Measurements from ENCODE around the gene NOL12.

DNA sequence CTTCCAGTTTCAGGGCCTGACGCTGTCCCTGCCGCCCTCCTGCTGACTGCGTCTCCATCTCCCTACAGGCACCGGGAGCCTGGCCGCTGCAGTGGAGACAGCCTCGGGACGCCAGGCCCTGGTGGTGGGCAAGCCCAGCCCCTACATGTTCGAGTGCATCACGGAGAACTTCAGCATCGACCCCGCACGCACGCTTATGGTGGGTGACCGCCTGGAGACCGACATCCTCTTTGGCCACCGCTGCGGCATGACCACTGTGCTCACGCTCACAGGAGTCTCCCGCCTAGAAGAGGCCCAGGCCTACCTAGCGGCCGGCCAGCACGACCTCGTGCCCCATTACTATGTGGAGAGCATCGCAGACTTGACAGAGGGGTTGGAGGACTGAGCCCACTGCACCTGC, 20.7 kb upstream of the NOL12 start:
- TF ChIP-seq CTCF (IDR thresholded peaks at IDR 0.05 in 2 of 3, conservative IDR thresholded peaks at IDR 0.05 in 1 of 3; ENCODE audit: borderline replicate concordance in 1 of 3, insufficient read depth in 1 of 3, low read depth in 2 of 3, low read length in 2 of 3) (no peak), SIN3A (IDR thresholded peaks at IDR 0.05; ENCODE audit: low read depth) (no peak), RAD21 (IDR thresholded peaks at IDR 0.05; ENCODE audit: low read depth) (no peak), POLR2AphosphoS5 (IDR thresholded peaks at IDR 0.05; ENCODE audit: low read depth, low read length) (no peak), EZH2 (IDR thresholded peaks at IDR 0.05) (no peak), CBX3 (IDR thresholded peaks at IDR 0.05; ENCODE audit: low read depth) (no peak), JUND (IDR thresholded peaks at IDR 0.05) (no peak), POLR2A (IDR thresholded peaks at IDR 0.05; ENCODE audit: borderline replicate concordance, extremely low read depth, insufficient read depth, insufficient read length) (no peak), TCF7L2 (IDR thresholded peaks at IDR 0.05; ENCODE audit: borderline replicate concordance, extremely low read depth, insufficient read depth, insufficient read length) (no peak), YY1 (IDR thresholded peaks at IDR 0.05; ENCODE audit: extremely low read depth, insufficient replicate concordance, low read depth, low read length) (no peak), CEBPB (IDR thresholded peaks at IDR 0.05; ENCODE audit: low read depth) (no peak)
- TF ChIP-seq, protein P1, sequence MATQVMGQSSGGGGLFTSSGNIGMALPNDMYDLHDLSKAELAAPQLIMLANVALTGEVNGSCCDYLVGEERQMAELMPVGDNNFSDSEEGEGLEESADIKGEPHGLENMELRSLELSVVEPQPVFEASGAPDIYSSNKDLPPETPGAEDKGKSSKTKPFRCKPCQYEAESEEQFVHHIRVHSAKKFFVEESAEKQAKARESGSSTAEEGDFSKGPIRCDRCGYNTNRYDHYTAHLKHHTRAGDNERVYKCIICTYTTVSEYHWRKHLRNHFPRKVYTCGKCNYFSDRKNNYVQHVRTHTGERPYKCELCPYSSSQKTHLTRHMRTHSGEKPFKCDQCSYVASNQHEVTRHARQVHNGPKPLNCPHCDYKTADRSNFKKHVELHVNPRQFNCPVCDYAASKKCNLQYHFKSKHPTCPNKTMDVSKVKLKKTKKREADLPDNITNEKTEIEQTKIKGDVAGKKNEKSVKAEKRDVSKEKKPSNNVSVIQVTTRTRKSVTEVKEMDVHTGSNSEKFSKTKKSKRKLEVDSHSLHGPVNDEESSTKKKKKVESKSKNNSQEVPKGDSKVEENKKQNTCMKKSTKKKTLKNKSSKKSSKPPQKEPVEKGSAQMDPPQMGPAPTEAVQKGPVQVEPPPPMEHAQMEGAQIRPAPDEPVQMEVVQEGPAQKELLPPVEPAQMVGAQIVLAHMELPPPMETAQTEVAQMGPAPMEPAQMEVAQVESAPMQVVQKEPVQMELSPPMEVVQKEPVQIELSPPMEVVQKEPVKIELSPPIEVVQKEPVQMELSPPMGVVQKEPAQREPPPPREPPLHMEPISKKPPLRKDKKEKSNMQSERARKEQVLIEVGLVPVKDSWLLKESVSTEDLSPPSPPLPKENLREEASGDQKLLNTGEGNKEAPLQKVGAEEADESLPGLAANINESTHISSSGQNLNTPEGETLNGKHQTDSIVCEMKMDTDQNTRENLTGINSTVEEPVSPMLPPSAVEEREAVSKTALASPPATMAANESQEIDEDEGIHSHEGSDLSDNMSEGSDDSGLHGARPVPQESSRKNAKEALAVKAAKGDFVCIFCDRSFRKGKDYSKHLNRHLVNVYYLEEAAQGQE (IDR thresholded peaks at IDR 0.05; ENCODE audit: low read depth), result no peak

Data from HCT116 (cell line).